ENCODE results near the gene SMG9.
"Not testable (repeated sequence)": the region's sequence is repeated elsewhere in the genome, so short reads cannot be mapped to it uniquely, and the experiment has no call there.

Gene SMG9

GRCh38 chr19:43692385-43692784 lies 62.4 kb downstream of the SMG9 start:
- DNase-seq (ENCODE audit: low spot score), result no peak

DNA sequence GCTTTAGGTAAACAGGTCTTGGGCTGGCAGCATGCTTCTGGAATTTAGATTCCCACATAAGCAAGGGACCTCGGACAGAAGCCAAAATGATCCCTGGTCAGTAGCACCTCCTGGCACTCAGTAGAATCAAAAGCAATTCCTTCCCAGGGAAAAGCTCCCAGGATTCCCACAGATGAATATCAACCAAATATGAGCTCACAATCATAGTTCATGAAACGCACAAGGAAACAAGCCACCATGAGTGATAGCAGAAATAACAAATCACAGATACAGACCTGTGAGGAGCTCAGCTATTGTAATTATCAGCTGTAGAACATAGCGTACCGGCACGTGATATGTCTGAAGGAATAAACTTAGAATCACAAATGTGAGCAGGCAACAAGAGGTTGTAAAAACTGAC lies 63.0 kb downstream of the SMG9 start:
- no peak for DNase-seq (ENCODE audit: low spot score)

DNA sequence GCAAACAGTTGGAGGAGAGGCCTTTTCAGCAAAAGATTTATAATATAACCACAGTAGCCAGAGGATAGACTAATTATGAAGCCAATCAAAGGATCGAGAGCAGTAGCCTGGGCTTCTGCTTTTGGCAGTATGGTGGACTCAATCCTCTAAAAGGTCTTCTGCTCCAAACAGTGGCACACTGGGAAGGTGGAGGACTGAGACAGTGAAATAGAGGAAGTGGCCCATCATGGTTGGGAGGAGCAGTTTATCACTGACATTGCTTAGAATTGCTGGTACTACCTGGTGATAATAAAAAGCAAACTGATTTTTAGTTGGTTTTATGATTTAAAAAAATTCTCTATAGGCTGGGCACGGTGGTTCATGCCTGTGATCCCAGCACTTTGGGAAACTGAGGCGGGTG lies 63.9 kb downstream of the SMG9 start:
- DNase-seq (ENCODE audit: low spot score), result no peak

GRCh38 chr19:43690444-43690843 lies 64.3 kb downstream of the SMG9 start:
- DNase-seq (ENCODE audit: low spot score), result no peak

GRCh38 chr19:43688059-43688701 lies 66.6 kb downstream of the SMG9 start:
- DNase-seq (ENCODE audit: low spot score), result no peak

DNA sequence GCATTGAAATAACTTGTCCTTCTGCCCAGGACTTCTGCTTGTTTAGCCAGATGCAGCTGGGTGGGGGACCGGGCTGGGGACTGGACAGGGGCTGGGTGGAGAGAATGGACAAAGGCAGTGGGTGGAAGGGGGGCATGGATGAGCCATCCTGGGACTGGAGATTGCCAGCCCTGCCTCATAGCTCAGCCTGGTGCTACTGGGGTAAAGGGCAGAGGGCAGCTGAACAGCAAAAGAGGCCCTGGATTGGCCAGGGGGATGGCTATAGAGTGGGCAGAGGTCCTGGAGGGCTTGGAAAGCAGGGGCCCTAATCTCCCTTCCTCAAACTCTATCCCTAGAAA lies 67.1 kb downstream of the SMG9 start:
- DNase-seq (ENCODE audit: low spot score), result no peak

DNA sequence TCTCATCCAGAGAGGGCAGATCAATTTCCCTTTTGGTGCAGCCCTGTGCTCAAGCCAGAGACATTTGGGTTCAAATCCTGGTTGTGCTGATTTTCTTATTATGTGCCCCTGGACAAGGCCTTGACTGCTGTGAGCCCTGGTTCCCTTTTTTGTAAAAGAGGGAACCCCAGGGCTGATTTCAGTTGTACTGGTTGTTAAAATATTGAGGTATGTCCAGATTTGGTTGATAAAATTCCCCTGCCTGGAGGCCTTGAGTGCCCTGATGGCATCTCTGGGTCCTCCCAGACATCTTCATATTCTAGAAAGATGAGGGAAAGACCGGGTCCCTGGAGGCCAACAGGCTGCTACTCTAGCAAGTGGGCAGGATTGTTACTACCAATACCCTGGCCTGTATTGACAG lies 70.4 kb downstream of the SMG9 start:
- DNase-seq (ENCODE audit: low spot score), result no peak

GRCh38 chr19:43683905-43684304 lies 70.9 kb downstream of the SMG9 start:
- no peak for DNase-seq (ENCODE audit: low spot score)

DNA sequence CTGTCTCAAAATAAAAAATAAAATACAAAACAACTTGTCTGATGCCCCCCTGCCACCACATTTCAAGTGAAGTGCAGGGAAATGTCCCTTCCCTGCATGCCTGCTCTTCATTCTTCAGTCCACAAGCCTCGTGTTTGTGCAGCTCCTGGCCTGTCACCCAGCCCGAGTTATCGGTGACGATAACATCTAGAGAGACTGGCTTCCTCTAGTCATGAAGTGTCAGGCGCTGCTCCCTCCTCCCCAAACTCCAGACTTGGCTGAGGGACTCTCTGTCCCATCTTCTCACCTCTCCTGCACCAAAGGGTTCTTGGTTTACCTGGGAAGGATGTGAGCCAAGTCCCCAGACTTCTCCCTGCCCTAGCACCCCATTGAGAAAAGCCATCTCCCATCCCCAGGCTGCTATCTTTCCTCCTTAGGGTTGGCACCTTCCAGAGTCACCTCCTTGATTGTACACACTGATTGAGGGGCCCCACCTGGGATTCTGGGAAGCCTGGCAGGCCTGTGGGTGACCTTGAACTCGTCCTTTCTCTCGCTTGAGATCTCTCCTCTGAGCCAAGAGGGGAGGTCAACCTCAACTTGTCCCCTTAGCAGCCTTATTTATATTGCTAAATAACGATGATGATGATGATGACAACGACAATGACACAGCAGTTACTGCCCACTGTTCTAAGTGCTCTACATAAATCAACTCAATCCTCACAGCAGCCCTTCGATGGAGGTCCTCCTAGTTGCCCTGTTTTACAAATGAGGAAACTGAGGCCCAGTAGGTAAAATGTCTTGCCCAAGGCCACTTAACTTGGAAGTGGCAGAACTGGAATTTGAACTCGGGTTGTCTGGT lies 71.7 kb downstream of the SMG9 start:
- no peak for DNase-seq (ENCODE audit: low spot score)

GRCh38 chr19:43682269-43682668 lies 72.5 kb downstream of the SMG9 start:
- DNase-seq (ENCODE audit: low spot score), result not testable (repeated sequence)

DNA sequence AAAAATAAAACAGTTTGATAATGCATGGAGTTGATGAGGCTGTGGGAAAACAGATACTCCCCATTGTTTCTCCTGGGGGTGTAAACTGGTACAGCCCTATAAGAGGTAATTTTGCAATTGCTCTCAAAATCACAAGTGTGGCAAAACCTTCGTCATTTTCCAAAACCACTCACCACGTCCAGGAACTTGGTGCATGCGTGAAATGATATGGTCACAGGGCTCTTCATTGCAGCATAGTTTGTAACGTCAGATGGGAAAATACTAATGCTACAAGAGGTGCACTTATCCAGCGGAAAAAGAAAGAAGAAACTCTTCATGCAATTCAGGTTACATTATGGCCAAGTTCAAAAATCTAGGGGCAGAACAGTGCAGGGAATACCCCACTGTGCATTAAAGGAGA lies 72.9 kb downstream of the SMG9 start:
- DNase-seq (ENCODE audit: low spot score), result no peak

GRCh38 chr19:43678512-43679261 lies 76.1 kb downstream of the SMG9 start:
- DNase-seq (ENCODE audit: low spot score), result no peak
